Vagina (tissue), 2 donors: ENCODE measurements around the gene DSC2.

Experiments used
- POLR2A ChIP-seq, 2 donors: fragments of 450-650 bp; IDR thresholded peaks; one replicate each; pipeline ENCODE4 v1.6.1; 2017; ENCODE audit warnings: antibody characterized with exemption in 2 of 2, mild to moderate bottlenecking in 2 of 2, moderate library complexity in 2 of 2
- TF ChIP-seq, protein P1 (sequence below), 3 experiments: fragments of 450-650 bp in 2 of 3; fragments of 200-600 bp in 1 of 3; sonication (generic) in 1 of 3; IDR thresholded peaks; one replicate each; pipeline ENCODE4 v1.5.1; 2017 to 2019; ENCODE audit warnings: antibody characterized with exemption in 3 of 3, mild to moderate bottlenecking in 2 of 3, moderate library complexity in 2 of 3

DNA sequence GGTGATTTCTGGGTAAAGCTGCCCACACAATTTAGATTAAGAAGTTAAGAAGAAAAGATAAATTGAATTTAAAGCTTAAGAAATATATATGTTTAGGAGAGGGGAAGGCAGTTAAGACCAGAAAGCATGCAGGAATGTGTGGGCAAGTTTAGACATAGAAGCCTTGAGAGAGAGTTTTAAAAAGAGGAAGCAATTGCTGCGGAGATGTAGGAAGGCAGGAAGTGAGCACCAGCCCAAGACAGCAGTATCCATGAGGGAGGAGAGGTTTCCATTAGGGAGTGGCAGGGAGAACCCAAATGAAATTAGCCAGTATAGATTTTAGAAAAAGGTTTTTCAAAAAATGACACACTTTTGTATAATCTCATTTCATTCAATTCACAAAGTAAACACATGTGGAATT, 24.3 kb downstream of the DSC2 start:
- no peak for TF ChIP-seq POLR2A (IDR thresholded peaks at IDR 0.05)
- TF ChIP-seq, protein P1, sequence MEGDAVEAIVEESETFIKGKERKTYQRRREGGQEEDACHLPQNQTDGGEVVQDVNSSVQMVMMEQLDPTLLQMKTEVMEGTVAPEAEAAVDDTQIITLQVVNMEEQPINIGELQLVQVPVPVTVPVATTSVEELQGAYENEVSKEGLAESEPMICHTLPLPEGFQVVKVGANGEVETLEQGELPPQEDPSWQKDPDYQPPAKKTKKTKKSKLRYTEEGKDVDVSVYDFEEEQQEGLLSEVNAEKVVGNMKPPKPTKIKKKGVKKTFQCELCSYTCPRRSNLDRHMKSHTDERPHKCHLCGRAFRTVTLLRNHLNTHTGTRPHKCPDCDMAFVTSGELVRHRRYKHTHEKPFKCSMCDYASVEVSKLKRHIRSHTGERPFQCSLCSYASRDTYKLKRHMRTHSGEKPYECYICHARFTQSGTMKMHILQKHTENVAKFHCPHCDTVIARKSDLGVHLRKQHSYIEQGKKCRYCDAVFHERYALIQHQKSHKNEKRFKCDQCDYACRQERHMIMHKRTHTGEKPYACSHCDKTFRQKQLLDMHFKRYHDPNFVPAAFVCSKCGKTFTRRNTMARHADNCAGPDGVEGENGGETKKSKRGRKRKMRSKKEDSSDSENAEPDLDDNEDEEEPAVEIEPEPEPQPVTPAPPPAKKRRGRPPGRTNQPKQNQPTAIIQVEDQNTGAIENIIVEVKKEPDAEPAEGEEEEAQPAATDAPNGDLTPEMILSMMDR (IDR thresholded peaks at IDR 0.05) = no peak
